AG04450 (cell line): ENCODE results near the gene LPIN3. TPM values are rescaled to one million over a fixed set of nuclear protein-coding genes. Genes with fewer than 3 reads are reported as not detected.

Experiments used
- CTCF ChIA-PET: fragments of 300-600, 350-600 bp; formaldehyde crosslinking; extraction: SDS; loops from one replicate; lab custom pipeline; 2022; ENCODE audit warnings: antibody characterized with exemption, inconsistent platforms; lab: Charles Lee
- POLR2A ChIA-PET: fragments of 350-600 bp; formaldehyde crosslinking; extraction: SDS; loops from one replicate; lab custom pipeline; 2021; ENCODE audit warnings: antibody characterized with exemption, inconsistent platforms; lab: Yijun Ruan, JAX
- DNase-seq: peaks from one replicate; pipeline ENCODE4 v3.0.0-alpha.2; 2011; ENCODE audit warnings: low read depth, low spot score
- H3K27ac ChIP-seq: one replicate; pipeline ENCODE4 v1.5.1; 2012; ENCODE audit warnings: low read depth, low read length, control low read depth
- H3K27me3 ChIP-seq: one replicate; pipeline ENCODE4 v1.6.0; 2012; ENCODE audit warnings: low read length; ENCODE audit not compliant: control insufficient read depth, insufficient read depth
- H3K4me3 ChIP-seq: 2 replicates; pipeline ENCODE4 v1.5.1; 2011; ENCODE audit warnings: mild to moderate bottlenecking, low read depth, low read length, control low read depth
- H3K9me3 ChIP-seq: 2 replicates; pipeline ENCODE4 v1.5.1; 2012; ENCODE audit warnings: low read length; ENCODE audit not compliant: control insufficient read depth, insufficient read depth
- CTCF ChIP-seq: IDR thresholded peaks from 2 replicates; pipeline ENCODE4 v1.5.1; 2011; ENCODE audit warnings: low read depth, low read length, control low read depth, inconsistent platforms
- polyA plus RNA-seq: library from polyadenylated mRNA; depleted of rRNA; stranded (reverse); fragments of >200 nt; gene quantifications from 2 replicates; pipeline ENCODE4 v1.2.3, GENCODE V29; 2011

LPIN3 gene
- polyA plus RNA-seq, 1 experiment = 1.2 TPM

- H3K27me3 ChIP-seq = no peaks in the 10 kb centered on the region
- DNase-seq = no peak
- CTCF ChIA-PET = no interaction called here
- no peak overlapping the region for H3K27ac ChIP-seq
- no peak for TF ChIP-seq CTCF
- no peak overlapping the region for H3K4me3 ChIP-seq
- POLR2A ChIA-PET = no interaction called here
- no peaks in the 10 kb centered on the region; the same call in 1 of the 2 replicates for H3K9me3 ChIP-seq
Measured at GRCh38 chr20:41300383-41300782, 40.2 kb upstream of the LPIN3 start.

- Histone ChIP-seq H3K27ac (no peak overlapping the region), H3K9me3 (no peaks in the 10 kb centered on the region), H3K4me3 (no peak overlapping the region), H3K27me3 (no peaks in the 10 kb centered on the region)
- ChIA-PET CTCF (no interaction called here), POLR2A (no interaction called here)
- TF ChIP-seq CTCF = no peak
- DNase-seq = no peak
Measured at GRCh38 chr20:41300886-41301285, 39.7 kb upstream of the LPIN3 start.

GRCh38 chr20:41304002-41304401 lies 36.6 kb upstream of the LPIN3 start:
- no peak for TF ChIP-seq CTCF
- no peaks in the 10 kb centered on the region for H3K27me3 ChIP-seq
- ChIA-PET CTCF (no interaction called here), POLR2A (no interaction called here)
- no peak overlapping the region for H3K4me3 ChIP-seq
- H3K9me3 ChIP-seq = no peaks in the 10 kb centered on the region
- no peak overlapping the region for H3K27ac ChIP-seq
- no peak for DNase-seq

GRCh38 chr20:41304424-41305079 lies 36.1 kb upstream of the LPIN3 start:
- DNase-seq = no peak
- Histone ChIP-seq H3K9me3 (no peaks in the 10 kb centered on the region), H3K27ac (no peak overlapping the region), H3K27me3 (no peaks in the 10 kb centered on the region), H3K4me3 (no peak overlapping the region)
- no peak for TF ChIP-seq CTCF
- ChIA-PET POLR2A (interaction anchor here (0.6 kb wide), 1 partner anchor 124 kb away, joined by 4 read pairs; no protein-coding TSS in a partner anchor), CTCF (no interaction called here)

- TF ChIP-seq CTCF = no peak
- CTCF ChIA-PET = interaction anchor here (0.6 to 2.4 kb wide), 3 partner anchors 53 to 133 kb away, joined by 3 to 8 read pairs (median 8); no protein-coding TSS in a partner anchor
- POLR2A ChIA-PET = no interaction called here
- H3K27me3 ChIP-seq = no peaks in the 10 kb centered on the region
- H3K27ac ChIP-seq = no peak overlapping the region
- H3K4me3 ChIP-seq = no peak overlapping the region
- DNase-seq = no peak
- H3K9me3 ChIP-seq = no peaks in the 10 kb centered on the region
Measured at GRCh38 chr20:41306061-41306727, 34.4 kb upstream of the LPIN3 start.
